ENCODE data around the gene KAT8.
A peak's percentile ranks its signal among the peaks of the same experiment; 100 is the strongest.

Gene KAT8

DNA sequence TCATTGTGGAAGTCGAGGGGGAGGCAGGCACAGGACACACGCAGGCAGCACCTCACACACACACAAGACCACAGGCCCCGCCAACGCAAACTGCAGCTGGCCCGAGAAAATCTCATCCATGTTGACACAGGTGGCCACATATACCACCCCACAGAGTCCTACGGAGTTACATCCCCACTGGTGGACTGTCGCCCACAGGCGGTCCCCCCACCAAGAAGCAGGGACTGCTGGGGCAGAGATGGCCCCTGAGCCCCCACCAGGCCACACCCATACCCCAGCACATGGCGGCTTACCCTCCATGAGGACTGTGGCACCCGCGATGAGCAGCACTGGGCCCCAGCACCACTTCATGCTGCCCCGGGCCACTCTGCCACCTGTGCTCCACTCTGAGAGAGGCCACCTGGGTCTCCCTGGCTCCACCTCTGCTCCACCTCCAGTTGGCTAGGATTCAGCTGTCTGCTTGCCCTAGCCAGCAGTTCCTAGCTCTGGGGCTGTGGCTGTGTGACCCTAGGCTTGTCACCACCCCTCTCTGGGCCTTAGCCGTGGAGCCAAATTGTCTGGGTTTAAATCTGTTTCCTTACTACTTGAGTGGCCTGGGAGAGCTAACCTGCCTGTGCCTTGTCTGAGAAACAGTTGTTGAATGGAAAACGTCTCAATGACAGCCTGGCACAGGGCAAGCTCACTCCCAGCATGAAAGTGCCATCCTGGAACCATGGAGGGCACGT, 28.8 kb upstream of the KAT8 start, which contains the start of gene PRSS53:
Gene PRSS53 (minus strand): TSS at position 485 of the 725 bp plus-strand sequence. CDS start 134 bp downstream, at position 351.
- H2BK5ac ChIP-seq (ENCODE audit: low read depth, low read length, poor library complexity), result no peak within 1 kb of the TSS
- H2AFZ ChIP-seq (ENCODE audit: insufficient read depth, low read length, poor library complexity), result no peak within 1 kb of the TSS
- peak within 1 kb of the TSS; percentile 34 for H3K4me3 ChIP-seq (ENCODE audit: low read depth, low read length)
- no peak within 1 kb of the TSS for H3K9ac ChIP-seq (ENCODE audit: low read length)
- H4K91ac ChIP-seq (ENCODE audit: low read depth, low read length), result no peak within 1 kb of the TSS
- no peaks in the 10 kb centered on the region for H3K79me1 ChIP-seq (ENCODE audit: low read length)
- no CpG with 5 or more reads among the region's 15 CpGs for WGBS (ENCODE audit: extremely low coverage, insufficient coverage, insufficient read length)
- H3K14ac ChIP-seq (ENCODE audit: low read length), result no peak within 1 kb of the TSS
- no peaks in the 10 kb centered on the region for H3K9me3 ChIP-seq (ENCODE audit: insufficient read depth, low read depth, low read length)
- peaks cover 3 to 4% of the 10 kb centered on the region in 2 experiments for H3K4me1 ChIP-seq (ENCODE audit: control insufficient read depth in 1 of 2, insufficient read depth in 2 of 2, low read length in 2 of 2)
- no peaks in the 10 kb centered on the region for H3K27me3 ChIP-seq (ENCODE audit: insufficient read depth, low read length)
- no peak within 1 kb of the TSS for H3K27ac ChIP-seq (ENCODE audit: low read depth, low read length)
- no peak within 1 kb of the TSS for H3K4ac ChIP-seq (ENCODE audit: low read depth, low read length)
- H4K8ac ChIP-seq (ENCODE audit: low read depth, low read length), result no peak within 1 kb of the TSS
- H2BK12ac ChIP-seq (ENCODE audit: low read length), result no peak within 1 kb of the TSS
- no peaks in the 10 kb centered on the region for H3K79me2 ChIP-seq (ENCODE audit: control insufficient read depth, insufficient read depth, low read length, poor library complexity)
- H3K4me2 ChIP-seq (ENCODE audit: low read length), result no peak within 1 kb of the TSS
- H3K18ac ChIP-seq (ENCODE audit: low read length), result no peak within 1 kb of the TSS
- H4K12ac ChIP-seq (ENCODE audit: low read depth, low read length), result no peak within 1 kb of the TSS
- H3K23ac ChIP-seq (ENCODE audit: low read length), result no peak within 1 kb of the TSS
- H2AK5ac ChIP-seq (ENCODE audit: low read length), result no peak within 1 kb of the TSS
- no peak for DNase-seq
- H2BK120ac ChIP-seq (ENCODE audit: insufficient read depth, low read length, poor library complexity), result no peak within 1 kb of the TSS
- peaks cover 37 to 49% of the 10 kb centered on the region in 2 experiments for H3K36me3 ChIP-seq (ENCODE audit: control insufficient read depth in 1 of 2, insufficient read depth in 2 of 2, low read length in 2 of 2)

- no peak overlapping the region for H3K4ac ChIP-seq (ENCODE audit: low read depth, low read length)
- H3K79me2 ChIP-seq (ENCODE audit: control insufficient read depth, insufficient read depth, low read length, poor library complexity), result peaks cover 4% of the 10 kb centered on the region
- no peak overlapping the region for H4K91ac ChIP-seq (ENCODE audit: low read depth, low read length)
- H2BK5ac ChIP-seq (ENCODE audit: low read depth, low read length, poor library complexity), result no peak overlapping the region
- H2AK5ac ChIP-seq (ENCODE audit: low read length), result no peak overlapping the region
- no peak overlapping the region for H3K14ac ChIP-seq (ENCODE audit: low read length)
- peaks cover 2% of the 10 kb centered on the region for H3K79me1 ChIP-seq (ENCODE audit: low read length)
- H3K27ac ChIP-seq (ENCODE audit: low read depth, low read length), result no peak overlapping the region
- WGBS (ENCODE audit: extremely low coverage, insufficient coverage, insufficient read length), result no CpG with 5 or more reads among the region's 8 CpGs
- H3K9me3 ChIP-seq (ENCODE audit: insufficient read depth, low read depth, low read length), result no peaks in the 10 kb centered on the region
- DNase-seq, result no peak
- peaks cover 3 to 4% of the 10 kb centered on the region in 2 experiments for H3K4me1 ChIP-seq (ENCODE audit: control insufficient read depth in 1 of 2, insufficient read depth in 2 of 2, low read length in 2 of 2)
- H3K4me2 ChIP-seq (ENCODE audit: low read length), result no peak overlapping the region
- H3K9ac ChIP-seq (ENCODE audit: low read length), result no peak overlapping the region
- no peak overlapping the region for H4K12ac ChIP-seq (ENCODE audit: low read depth, low read length)
- H4K8ac ChIP-seq (ENCODE audit: low read depth, low read length), result no peak overlapping the region
- H3K27me3 ChIP-seq (ENCODE audit: insufficient read depth, low read length), result no peaks in the 10 kb centered on the region
- no peak overlapping the region for H2BK12ac ChIP-seq (ENCODE audit: low read length)
- no peak overlapping the region for H2BK120ac ChIP-seq (ENCODE audit: insufficient read depth, low read length, poor library complexity)
- H2AFZ ChIP-seq (ENCODE audit: insufficient read depth, low read length, poor library complexity), result no peak overlapping the region
- no peak overlapping the region for H3K23ac ChIP-seq (ENCODE audit: low read length)
- no peak overlapping the region for H3K4me3 ChIP-seq (ENCODE audit: low read depth, low read length)
- H3K36me3 ChIP-seq (ENCODE audit: control insufficient read depth in 1 of 2, insufficient read depth in 2 of 2, low read length in 2 of 2), result peaks cover 31 to 43% of the 10 kb centered on the region in 2 experiments
- no peak overlapping the region for H3K18ac ChIP-seq (ENCODE audit: low read length)
Measured at GRCh38 chr16:31089199-31089598, 28.3 kb upstream of the KAT8 start.

- Histone ChIP-seq H4K91ac (ENCODE audit: low read depth, low read length) (no peak overlapping the region), H3K14ac (ENCODE audit: low read length) (no peak overlapping the region), H2BK120ac (ENCODE audit: insufficient read depth, low read length, poor library complexity) (no peak overlapping the region), H2BK12ac (ENCODE audit: low read length) (no peak overlapping the region), H2AK5ac (ENCODE audit: low read length) (no peak overlapping the region), H4K12ac (ENCODE audit: low read depth, low read length) (no peak overlapping the region), H3K9ac (ENCODE audit: low read length) (no peak overlapping the region), H3K18ac (ENCODE audit: low read length) (no peak overlapping the region), H3K4me3 (ENCODE audit: low read depth, low read length) (no peak overlapping the region), H3K27me3 (ENCODE audit: insufficient read depth, low read length) (no peaks in the 10 kb centered on the region), H3K79me2 (ENCODE audit: control insufficient read depth, insufficient read depth, low read length, poor library complexity) (peaks cover 7% of the 10 kb centered on the region), H3K27ac (ENCODE audit: low read depth, low read length) (no peak overlapping the region), H2BK5ac (ENCODE audit: low read depth, low read length, poor library complexity) (no peak overlapping the region), H3K36me3 (ENCODE audit: control insufficient read depth in 1 of 2, insufficient read depth in 2 of 2, low read length in 2 of 2) (peaks cover 28 to 32% of the 10 kb centered on the region in 2 experiments), H3K23ac (ENCODE audit: low read length) (no peak overlapping the region), H3K4ac (ENCODE audit: low read depth, low read length) (no peak overlapping the region), H3K4me2 (ENCODE audit: low read length) (no peak overlapping the region), H3K79me1 (ENCODE audit: low read length) (peaks cover 6% of the 10 kb centered on the region), H3K4me1 (ENCODE audit: control insufficient read depth in 1 of 2, insufficient read depth in 2 of 2, low read length in 2 of 2) (peaks cover 3 to 4% of the 10 kb centered on the region in 2 experiments), H4K8ac (ENCODE audit: low read depth, low read length) (no peak overlapping the region), H2AFZ (ENCODE audit: insufficient read depth, low read length, poor library complexity) (no peak overlapping the region), H3K9me3 (ENCODE audit: insufficient read depth, low read depth, low read length) (peaks cover 1% of the 10 kb centered on the region)
- WGBS (ENCODE audit: extremely low coverage, insufficient coverage, insufficient read length), result no CpG with 5 or more reads among the region's 2 CpGs
- DNase-seq, result no peak
Measured at GRCh38 chr16:31090540-31090939, 26.9 kb upstream of the KAT8 start.

GRCh38 chr16:31092330-31092729, 25.1 kb upstream of the KAT8 start:
- Histone ChIP-seq H2BK12ac (ENCODE audit: low read length) (no peak overlapping the region), H2AFZ (ENCODE audit: insufficient read depth, low read length, poor library complexity) (no peak overlapping the region), H3K18ac (ENCODE audit: low read length) (no peak overlapping the region), H4K12ac (ENCODE audit: low read depth, low read length) (no peak overlapping the region), H4K8ac (ENCODE audit: low read depth, low read length) (no peak overlapping the region), H3K4ac (ENCODE audit: low read depth, low read length) (no peak overlapping the region), H3K79me2 (ENCODE audit: control insufficient read depth, insufficient read depth, low read length, poor library complexity) (peaks cover 7% of the 10 kb centered on the region), H3K14ac (ENCODE audit: low read length) (no peak overlapping the region), H3K4me3 (ENCODE audit: low read depth, low read length) (no peak overlapping the region), H3K27me3 (ENCODE audit: insufficient read depth, low read length) (no peaks in the 10 kb centered on the region), H3K27ac (ENCODE audit: low read depth, low read length) (no peak overlapping the region), H3K4me1 (ENCODE audit: control insufficient read depth in 1 of 2, insufficient read depth in 2 of 2, low read length in 2 of 2) (peaks cover 3 to 4% of the 10 kb centered on the region in 2 experiments), H2AK5ac (ENCODE audit: low read length) (no peak overlapping the region), H2BK5ac (ENCODE audit: low read depth, low read length, poor library complexity) (no peak overlapping the region), H3K23ac (ENCODE audit: low read length) (no peak overlapping the region), H4K91ac (ENCODE audit: low read depth, low read length) (no peak overlapping the region), H3K9ac (ENCODE audit: low read length) (no peak overlapping the region), H3K4me2 (ENCODE audit: low read length) (no peak overlapping the region), H3K9me3 (ENCODE audit: insufficient read depth, low read depth, low read length) (peaks cover 1% of the 10 kb centered on the region), H3K36me3 (ENCODE audit: control insufficient read depth in 1 of 2, insufficient read depth in 2 of 2, low read length in 2 of 2) (peaks cover 25 to 27% of the 10 kb centered on the region in 2 experiments), H2BK120ac (ENCODE audit: insufficient read depth, low read length, poor library complexity) (no peak overlapping the region), H3K79me1 (ENCODE audit: low read length) (peaks cover 6% of the 10 kb centered on the region)
- DNase-seq, result no peak
- WGBS (ENCODE audit: extremely low coverage, insufficient coverage, insufficient read length), result no CpG with 5 or more reads among the region's 5 CpGs
